K562 (cell line): Measurements from ENCODE around the gene IRF2BP2. TPM values are rescaled to one million over a fixed set of nuclear protein-coding genes. Genes with fewer than 3 reads are reported as not detected.

ENCODE experiments used
- ARID4B ChIP-seq: sonication (generic); formaldehyde crosslinking; IDR thresholded peaks from 2 replicates; pipeline ENCODE4 v1.8.0; 2022; ENCODE audit warnings: mild to moderate bottlenecking, missing genetic modification reagents
- C11orf30 ChIP-seq: fragments of 450-650 bp; IDR thresholded peaks from 2 replicates; pipeline ENCODE4 v1.6.1; 2016; ENCODE audit warnings: low read depth, mild to moderate bottlenecking
- CHD2 ChIP-seq: IDR thresholded peaks from 2 replicates; pipeline ENCODE4 v1.6.1; 2011; ENCODE audit warnings: low read depth, low read length
- FUS ChIP-seq: fragments of 200-400 bp; formaldehyde crosslinking; optimal IDR thresholded peaks from 2 replicates; pipeline ENCODE3; 2017; ENCODE audit warnings: low read depth, low read length
- PBX2 ChIP-seq, 2 experiments: IDR thresholded peaks in 1 of 2; conservative IDR thresholded peaks in 1 of 2; 2 replicates each; pipeline ENCODE4 v1.6.1; 2016; ENCODE audit warnings: low read depth in 2 of 2, mild to moderate bottlenecking in 1 of 2, missing compliant biosample characterization in 1 of 2, missing genetic modification characterization in 1 of 2, moderate library complexity in 1 of 2
- POLR2A ChIP-seq: fragments of 450-650 bp; conservative IDR thresholded peaks from 2 replicates; pipeline ENCODE4 v1.6.1; 2016
- TAF1 ChIP-seq: IDR thresholded peaks from 2 replicates; pipeline ENCODE4 v1.6.1; 2011; ENCODE audit warnings: mild to moderate bottlenecking, low read length, moderate library complexity; ENCODE audit not compliant: insufficient read depth, control insufficient read depth, severe bottlenecking; ENCODE audit errors: extremely low read depth
- ZBTB7A ChIP-seq: IDR thresholded peaks from 2 replicates; pipeline ENCODE4 v1.6.1; 2011; ENCODE audit warnings: low read depth, mild to moderate bottlenecking, low read length, moderate library complexity, borderline replicate concordance; ENCODE audit not compliant: control insufficient read depth
- ZC3H11A ChIP-seq: IDR thresholded peaks from 2 replicates; pipeline ENCODE4 v1.6.1; 2012; ENCODE audit warnings: low read depth, low read length, improper control_type of control experiment
- ZC3H4 ChIP-seq: sonication (generic); formaldehyde crosslinking; IDR thresholded peaks from 2 replicates; pipeline ENCODE4 v1.9.0; 2021; ENCODE audit warnings: missing genetic modification reagents, borderline replicate concordance
- ZFX ChIP-seq: sonication (generic); formaldehyde crosslinking; IDR thresholded peaks from 2 replicates; pipeline ENCODE4 v1.8.0; 2022; ENCODE audit warnings: mild to moderate bottlenecking, missing genetic modification reagents, moderate library complexity
- ZNF175 ChIP-seq: fragments of 200-800 bp; sonication (Bioruptor generic); IDR thresholded peaks from 2 replicates; pipeline ENCODE4 v1.6.1; 2016; ENCODE audit warnings: low read depth, mild to moderate bottlenecking, missing genetic modification characterization, missing compliant biosample characterization
- ZNF41 ChIP-seq: fragments of 250-450 bp; sonication (Bioruptor Pico); conservative IDR thresholded peaks from 2 replicates; pipeline ENCODE4 v1.4.0; 2020; ENCODE audit warnings: mild to moderate bottlenecking
- ZNF740 ChIP-seq, 3 experiments: fragments of 200-800 bp in 1 of 3; sonication (Bioruptor generic) in 1 of 3; sonication (generic) in 1 of 3; formaldehyde crosslinking in 1 of 3; IDR thresholded peaks; 2 replicates each; pipeline versions ENCODE4 v1.6.1 to v1.8.0; 2016 to 2022; ENCODE audit warnings: mild to moderate bottlenecking in 2 of 3, missing compliant biosample characterization in 2 of 3, missing genetic modification characterization in 2 of 3, missing genetic modification reagents in 1 of 3
- polyA plus RNA-seq, 8 experiments: library from polyadenylated mRNA; depleted of rRNA in 4 of 8; stranded (reverse) in 5 of 8; unstranded in 3 of 8; fragments of >200 nt; fragmentation: Nextera tagmentation in 2 of 8; fragmentation: Illumina TruSeq in 1 of 8; extraction: Ambion mirVana in 2 of 8; extraction: Trizol in 1 of 8; gene quantifications; 2 replicates each; pipeline versions ENCODE4 v1.2.1 to v1.2.3, GENCODE V29; 2011 to 2014; ENCODE audit warnings: inconsistent platforms in 1 of 8, missing spikeins in 1 of 8
- total RNA-seq, 7 experiments: library from RNA; depleted of rRNA in 6 of 7; stranded (reverse); fragments of >200 nt in 6 of 7; fragmentation: Illumina TruSeq in 2 of 7; extraction: Trizol in 2 of 7; gene quantifications; 2 replicates each; pipeline versions ENCODE4 v1.2.1 to v1.2.3, GENCODE V29; 2011 to 2021; ENCODE audit warnings: low replicate concordance in 1 of 7

IRF2BP2 gene
- total and polyA plus RNA-seq, 9 of the 15 experiments (the other 6 are each of a cell fraction or from before 2014, with no cell fraction given), result 7.7 to 68.6 (median 22.1) TPM

- TF ChIP-seq FUS (peak; percentile 87), POLR2A (peak; percentile 47), ZNF175 (no peak), C11orf30 (no peak), ZNF740 (CRISPR knock-in tag; IDR thresholded peaks at IDR 0.05) (peak; percentile 88), ZNF740 (tag; IDR thresholded peaks at IDR 0.05) (peak in 1 of 2 experiments; percentile 77; a peak in 2 of 4 replicates), TAF1 (peak; percentile 32), ZNF41 (CRISPR knock-in tag) (0 out of 2 replicates have a peak, but pooled peaks have one; percentile 44), PBX2 (CRISPR knock-in tag; IDR thresholded peaks at IDR 0.05; ENCODE audit: low read depth) (no peak), PBX2 (tag; conservative IDR thresholded peaks at IDR 0.05; ENCODE audit: low read depth) (no peak), ARID4B (CRISPR knock-in tag) (peak; percentile 36), CHD2 (0 out of 2 replicates have a peak, but pooled peaks have one; percentile 13), ZC3H4 (CRISPR knock-in tag) (peak; percentile 94), ZFX (CRISPR knock-in tag) (no peak; the same call in 1 of the 2 replicates), ZC3H11A (no peak), ZBTB7A (peak; percentile 63; the same call in 1 of the 2 replicates)
These were observed 877 bp downstream of the IRF2BP2 start (continued) for GRCh38 chr1:234608911-234609690.
